Measurements from ENCODE around the gene NEAT1. TPM values are rescaled to one million over a fixed set of nuclear protein-coding genes. Genes with fewer than 3 reads are reported as not detected.

The NEAT1 gene
- total and polyA plus RNA-seq, 2 experiments from 2014 or later: 5.3 to 7.2 TPM

DNA sequence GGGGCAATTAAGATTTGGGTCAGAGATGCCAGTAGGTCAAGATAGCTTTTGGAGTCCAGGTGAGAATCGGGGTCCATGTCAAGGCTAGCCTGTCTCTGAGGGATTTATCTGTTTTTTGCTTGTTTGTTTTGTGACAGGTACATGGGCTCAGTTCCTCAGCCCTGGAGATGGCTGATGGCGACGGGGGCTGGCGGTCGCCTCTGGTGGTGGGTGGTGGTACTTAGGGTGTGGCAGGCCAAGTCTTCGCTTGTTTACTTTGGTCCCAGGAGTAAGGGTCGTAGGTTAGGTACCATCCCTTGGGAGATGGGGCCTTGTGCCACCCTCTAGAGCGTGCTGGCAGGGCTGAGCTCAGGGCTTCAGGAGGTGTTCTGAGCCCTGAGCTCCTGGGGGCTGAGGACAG, 44.8 kb upstream of the NEAT1 start:
- H2AFZ ChIP-seq: no peak overlapping the region
- no peaks in the 10 kb centered on the region for H3K9me3 Mint-ChIP-seq
- H3K4me1 Mint-ChIP-seq: peaks cover 11% of the 10 kb centered on the region
- no peaks in the 10 kb centered on the region for H3F3A ChIP-seq (replicated peaks; ENCODE audit: low read depth)
- H3K4me3 ChIP-seq: no peak overlapping the region
- H3K4me2 ChIP-seq: no peak overlapping the region
- peaks cover 17% of the 10 kb centered on the region for H3K27me3 Mint-ChIP-seq (ENCODE audit: insufficient read depth, low read depth, poor library complexity)
- no peaks in the 10 kb centered on the region for H3K9me2 ChIP-seq (ENCODE audit: insufficient read depth)
- H3K4me1 ChIP-seq (ENCODE audit: insufficient read depth): peaks cover 7% of the 10 kb centered on the region
- H3K79me2 ChIP-seq (replicated peaks; ENCODE audit: insufficient read depth): no peaks in the 10 kb centered on the region
- no peak for DNase-seq (ENCODE audit: low spot score)
- H4K20me1 ChIP-seq (replicated peaks; ENCODE audit: insufficient read depth): no peaks in the 10 kb centered on the region
- no peak overlapping the region for H3K27ac ChIP-seq (ENCODE audit: low read depth)
- H3K4me3 Mint-ChIP-seq: no peak overlapping the region
- TF ChIP-seq ETS1 (IDR thresholded peaks at IDR 0.05) (no peak), ZNF331 (CRISPR knock-in tag; IDR thresholded peaks at IDR 0.05; ENCODE audit: low read depth) (no peak), CTCF (conservative IDR thresholded peaks at IDR 0.05; ENCODE audit: low read depth in 2 of 2) (peak; percentile 29 to 30; a peak in 2 of 4 replicates), POLR2AphosphoS5 (IDR thresholded peaks at IDR 0.05; ENCODE audit: low read depth) (no peak), JUNB (IDR thresholded peaks at IDR 0.05; ENCODE audit: unreplicated experiment) (no peak)
- peak; percentile 7; the same call in 2 of the 3 replicates for ATAC-seq
- H3K36me3 ChIP-seq (ENCODE audit: insufficient read depth): no peaks in the 10 kb centered on the region
- no peaks in the 10 kb centered on the region for H3K27me3 ChIP-seq (ENCODE audit: insufficient read depth)
- H3K27ac Mint-ChIP-seq: no peak overlapping the region
- H3K36me3 Mint-ChIP-seq (ENCODE audit: low read depth): no peaks in the 10 kb centered on the region

DNA sequence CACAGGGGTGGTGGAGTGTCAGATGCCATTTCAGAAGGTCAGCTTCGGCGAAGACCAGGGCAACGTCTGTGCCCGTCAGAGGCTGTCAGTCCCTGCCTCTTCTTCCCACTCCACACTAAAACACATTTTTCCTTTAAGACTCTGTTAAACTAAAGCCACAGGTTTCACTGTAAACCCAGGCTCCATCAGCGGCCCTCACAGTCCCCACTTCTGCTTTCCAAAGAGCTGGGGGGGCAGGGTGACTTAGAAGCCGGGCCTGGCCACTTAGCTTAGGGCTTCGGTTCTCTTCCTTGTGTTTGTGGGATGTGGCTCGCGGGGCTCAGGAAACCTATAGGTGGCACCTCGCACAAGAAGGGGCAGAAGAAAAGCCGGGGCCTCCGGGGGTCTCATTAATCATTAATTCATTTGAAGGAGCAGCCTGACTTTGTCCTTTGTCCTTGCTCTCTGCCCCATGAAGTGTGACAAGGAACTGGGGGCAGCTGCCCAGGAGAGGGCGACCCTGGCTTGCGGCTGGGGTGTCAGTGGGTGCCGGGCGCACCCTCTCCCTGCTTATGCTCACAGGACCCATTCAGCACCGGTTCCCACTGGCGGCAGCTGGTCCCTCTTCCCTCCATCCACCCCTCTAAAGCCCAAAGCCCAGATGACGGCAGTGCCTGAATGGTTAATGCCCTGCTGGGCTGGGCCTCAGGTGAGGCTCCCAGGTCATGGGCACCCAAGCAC, 44.2 kb upstream of the NEAT1 start:
- H3K4me3 Mint-ChIP-seq: no peak overlapping the region

More for the DNA sequence above, 44.2 kb upstream of the NEAT1 start:
- H3K27me3 ChIP-seq (ENCODE audit: insufficient read depth): no peaks in the 10 kb centered on the region
- no peak overlapping the region for H3K4me3 ChIP-seq
- peak; percentile 7 for ATAC-seq
- H3K36me3 ChIP-seq (ENCODE audit: insufficient read depth): no peaks in the 10 kb centered on the region
- H3K4me1 Mint-ChIP-seq: peaks cover 17% of the 10 kb centered on the region
- no peak overlapping the region for H3K27ac ChIP-seq (ENCODE audit: low read depth)
- no peak overlapping the region for H3K4me2 ChIP-seq
- H3K79me2 ChIP-seq (replicated peaks; ENCODE audit: insufficient read depth): no peaks in the 10 kb centered on the region
- no peak overlapping the region for H3K27ac Mint-ChIP-seq
- H3F3A ChIP-seq (replicated peaks; ENCODE audit: low read depth): no peaks in the 10 kb centered on the region
- peak; percentile 31 to 60 for TF ChIP-seq CTCF (conservative IDR thresholded peaks at IDR 0.05; ENCODE audit: low read depth in 2 of 2)
- TF ChIP-seq REST (IDR thresholded peaks at IDR 0.05; ENCODE audit: unreplicated experiment): no peak
- no peaks in the 10 kb centered on the region for H3K9me3 Mint-ChIP-seq
- H3K4me1 ChIP-seq (ENCODE audit: insufficient read depth): peaks cover 8% of the 10 kb centered on the region
- no peaks in the 10 kb centered on the region for H3K9me2 ChIP-seq (ENCODE audit: insufficient read depth)
- H4K20me1 ChIP-seq (replicated peaks; ENCODE audit: insufficient read depth): no peaks in the 10 kb centered on the region
- H3K27me3 Mint-ChIP-seq (ENCODE audit: insufficient read depth, low read depth, poor library complexity): peaks cover 21% of the 10 kb centered on the region
- no peak for DNase-seq (ENCODE audit: low spot score)
- no peak overlapping the region for H2AFZ ChIP-seq
- no peaks in the 10 kb centered on the region for H3K36me3 Mint-ChIP-seq (ENCODE audit: low read depth)

Data from GM23338 (cell line).